ENCODE data around the gene HOXC10.

DNA sequence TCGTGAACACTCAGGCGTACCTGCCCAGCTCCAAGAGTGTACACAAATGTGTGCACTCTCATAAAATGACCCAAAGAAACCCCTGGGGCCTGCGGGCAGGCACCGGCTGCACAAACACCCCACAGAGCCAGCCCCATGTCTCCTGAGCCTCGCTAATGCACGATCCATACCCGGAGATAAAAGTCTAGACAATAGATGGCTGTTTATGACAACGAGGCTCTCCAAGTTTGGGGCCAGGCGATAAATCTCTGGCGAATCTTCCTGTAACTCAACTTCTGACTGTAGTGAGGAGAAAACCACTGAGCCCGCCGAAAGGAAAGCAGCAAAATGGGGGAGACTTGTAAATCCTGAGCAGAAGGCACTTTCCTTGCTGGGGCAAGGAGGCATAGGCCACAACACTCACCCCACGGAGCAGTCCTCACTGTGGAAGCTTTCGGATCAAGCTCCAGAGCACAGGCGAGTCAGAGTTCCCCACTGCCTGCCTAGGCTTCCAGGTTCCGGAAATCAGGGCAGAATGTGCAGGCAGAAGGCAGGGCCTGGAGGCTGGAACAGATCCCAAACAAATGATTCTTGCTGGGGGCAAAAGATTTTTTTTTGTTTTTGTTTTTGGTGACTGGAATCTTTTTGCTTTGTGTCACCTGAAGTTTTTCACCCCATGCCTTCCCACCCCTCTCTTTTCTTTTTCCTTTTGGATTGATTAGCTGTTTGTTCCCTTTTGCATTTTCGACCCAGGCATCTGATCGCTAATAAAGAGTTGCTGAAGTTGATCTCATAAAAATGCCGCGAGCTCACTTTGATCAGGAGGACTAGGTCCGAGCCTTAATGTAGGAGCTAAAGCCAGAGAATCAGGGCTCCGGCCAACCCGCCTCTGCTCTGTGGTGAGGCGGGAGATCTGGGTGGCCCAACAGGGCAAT, 16.5 kb upstream of the HOXC10 start:
- TF ChIP-seq, protein P1, sequence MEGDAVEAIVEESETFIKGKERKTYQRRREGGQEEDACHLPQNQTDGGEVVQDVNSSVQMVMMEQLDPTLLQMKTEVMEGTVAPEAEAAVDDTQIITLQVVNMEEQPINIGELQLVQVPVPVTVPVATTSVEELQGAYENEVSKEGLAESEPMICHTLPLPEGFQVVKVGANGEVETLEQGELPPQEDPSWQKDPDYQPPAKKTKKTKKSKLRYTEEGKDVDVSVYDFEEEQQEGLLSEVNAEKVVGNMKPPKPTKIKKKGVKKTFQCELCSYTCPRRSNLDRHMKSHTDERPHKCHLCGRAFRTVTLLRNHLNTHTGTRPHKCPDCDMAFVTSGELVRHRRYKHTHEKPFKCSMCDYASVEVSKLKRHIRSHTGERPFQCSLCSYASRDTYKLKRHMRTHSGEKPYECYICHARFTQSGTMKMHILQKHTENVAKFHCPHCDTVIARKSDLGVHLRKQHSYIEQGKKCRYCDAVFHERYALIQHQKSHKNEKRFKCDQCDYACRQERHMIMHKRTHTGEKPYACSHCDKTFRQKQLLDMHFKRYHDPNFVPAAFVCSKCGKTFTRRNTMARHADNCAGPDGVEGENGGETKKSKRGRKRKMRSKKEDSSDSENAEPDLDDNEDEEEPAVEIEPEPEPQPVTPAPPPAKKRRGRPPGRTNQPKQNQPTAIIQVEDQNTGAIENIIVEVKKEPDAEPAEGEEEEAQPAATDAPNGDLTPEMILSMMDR (IDR thresholded peaks at IDR 0.05): no peak
- TF ChIP-seq POLR2AphosphoS5 (IDR thresholded peaks at IDR 0.05; ENCODE audit: low read depth, low read length): peak; percentile 57
- TF ChIP-seq TCF7L2 (IDR thresholded peaks at IDR 0.05; ENCODE audit: low read depth, low read length): peak; percentile 83
- TF ChIP-seq, protein P2, sequence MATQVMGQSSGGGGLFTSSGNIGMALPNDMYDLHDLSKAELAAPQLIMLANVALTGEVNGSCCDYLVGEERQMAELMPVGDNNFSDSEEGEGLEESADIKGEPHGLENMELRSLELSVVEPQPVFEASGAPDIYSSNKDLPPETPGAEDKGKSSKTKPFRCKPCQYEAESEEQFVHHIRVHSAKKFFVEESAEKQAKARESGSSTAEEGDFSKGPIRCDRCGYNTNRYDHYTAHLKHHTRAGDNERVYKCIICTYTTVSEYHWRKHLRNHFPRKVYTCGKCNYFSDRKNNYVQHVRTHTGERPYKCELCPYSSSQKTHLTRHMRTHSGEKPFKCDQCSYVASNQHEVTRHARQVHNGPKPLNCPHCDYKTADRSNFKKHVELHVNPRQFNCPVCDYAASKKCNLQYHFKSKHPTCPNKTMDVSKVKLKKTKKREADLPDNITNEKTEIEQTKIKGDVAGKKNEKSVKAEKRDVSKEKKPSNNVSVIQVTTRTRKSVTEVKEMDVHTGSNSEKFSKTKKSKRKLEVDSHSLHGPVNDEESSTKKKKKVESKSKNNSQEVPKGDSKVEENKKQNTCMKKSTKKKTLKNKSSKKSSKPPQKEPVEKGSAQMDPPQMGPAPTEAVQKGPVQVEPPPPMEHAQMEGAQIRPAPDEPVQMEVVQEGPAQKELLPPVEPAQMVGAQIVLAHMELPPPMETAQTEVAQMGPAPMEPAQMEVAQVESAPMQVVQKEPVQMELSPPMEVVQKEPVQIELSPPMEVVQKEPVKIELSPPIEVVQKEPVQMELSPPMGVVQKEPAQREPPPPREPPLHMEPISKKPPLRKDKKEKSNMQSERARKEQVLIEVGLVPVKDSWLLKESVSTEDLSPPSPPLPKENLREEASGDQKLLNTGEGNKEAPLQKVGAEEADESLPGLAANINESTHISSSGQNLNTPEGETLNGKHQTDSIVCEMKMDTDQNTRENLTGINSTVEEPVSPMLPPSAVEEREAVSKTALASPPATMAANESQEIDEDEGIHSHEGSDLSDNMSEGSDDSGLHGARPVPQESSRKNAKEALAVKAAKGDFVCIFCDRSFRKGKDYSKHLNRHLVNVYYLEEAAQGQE (IDR thresholded peaks at IDR 0.05; ENCODE audit: insufficient read depth in 1 of 2, low read depth in 2 of 2, low read length in 1 of 2): no peak

All from Panc1 (cell line).